NCI-H1436 (cell line): Measurements from ENCODE around the gene SESN2.

Experiments
- DNase-seq: peaks from one replicate; lab custom pipeline; 2025; lab: John Stamatoyannopoulos, UW

The SESN2 gene

GRCh38 chr1:28259252-28259933 is at the start of gene SESN2:
SESN2 (plus strand) TSS chr1:28259518; CDS start chr1:28259848, 330 bp downstream.
- DNase-seq: peak; percentile 98

GRCh38 chr1:28209700-28210099 is 49.6 kb upstream of the SESN2 start:
- DNase-seq: no peak

GRCh38 chr1:28213315-28213714 is 46.0 kb upstream of the SESN2 start:
- no peak for DNase-seq

- no peak for DNase-seq
Measured at GRCh38 chr1:28229089-28229488, 30.2 kb upstream of the SESN2 start.

- no peak for DNase-seq
Measured at GRCh38 chr1:28229996-28230395, 29.3 kb upstream of the SESN2 start.

GRCh38 chr1:28232558-28233263 is 26.6 kb upstream of the SESN2 start, which contains the start of gene DNAJC8:
DNAJC8 (minus strand) TSS chr1:28233029; CDS start chr1:28232998, 31 bp downstream.
- DNase-seq: peak; percentile 96

- DNase-seq: no peak
Measured at GRCh38 chr1:28233264-28233606, 26.1 kb upstream of the SESN2 start.

- peak; percentile 96 for DNase-seq
Measured at GRCh38 chr1:28235755-28236655, 23.3 kb upstream of the SESN2 start, which contains the start of gene ATP5IF1. ATP5IF1 (plus strand) TSS chr1:28236124; CDS start chr1:28236184, 60 bp downstream.

- DNase-seq: no peak
Measured at GRCh38 chr1:28236656-28237322, 22.5 kb upstream of the SESN2 start.

- DNase-seq: no peak
Measured at GRCh38 chr1:28239004-28239403, 20.3 kb upstream of the SESN2 start.

GRCh38 chr1:28240024-28240423 is 19.3 kb upstream of the SESN2 start:
- no peak for DNase-seq

GRCh38 chr1:28241638-28242241 is 17.6 kb upstream of the SESN2 start:
- DNase-seq: no peak

GRCh38 chr1:28243685-28244311 is 15.5 kb upstream of the SESN2 start:
- DNase-seq: no peak

GRCh38 chr1:28244549-28245251 is 14.6 kb upstream of the SESN2 start:
- no peak for DNase-seq

GRCh38 chr1:28246427-28246832 is 12.9 kb upstream of the SESN2 start:
- DNase-seq: no peak

GRCh38 chr1:28247612-28248272 is 11.6 kb upstream of the SESN2 start:
- no peak for DNase-seq

GRCh38 chr1:28248273-28249012 is 10.9 kb upstream of the SESN2 start:
- DNase-seq: peak; percentile 45

- DNase-seq: peak; percentile 50
Measured at GRCh38 chr1:28249013-28249865, 10.1 kb upstream of the SESN2 start.
